Activated CD4-positive, CD25-positive, alpha-beta regulatory T cell treated with anti-CD3 and anti-CD28 coated beads, Interleukin-2, amount 50 U/mL, for 16 hours (primary cell): ENCODE data around the gene C16orf95.
"Not testable (repeated sequence)": the region's sequence is repeated elsewhere in the genome, so short reads cannot be mapped to it uniquely, and the experiment has no call there.

Experiments
- DNase-seq: peaks from one replicate; pipeline ENCODE4 v3.0.0-alpha.2; 2020; ENCODE audit warnings: low read depth, low spot score

Gene C16orf95

DNA sequence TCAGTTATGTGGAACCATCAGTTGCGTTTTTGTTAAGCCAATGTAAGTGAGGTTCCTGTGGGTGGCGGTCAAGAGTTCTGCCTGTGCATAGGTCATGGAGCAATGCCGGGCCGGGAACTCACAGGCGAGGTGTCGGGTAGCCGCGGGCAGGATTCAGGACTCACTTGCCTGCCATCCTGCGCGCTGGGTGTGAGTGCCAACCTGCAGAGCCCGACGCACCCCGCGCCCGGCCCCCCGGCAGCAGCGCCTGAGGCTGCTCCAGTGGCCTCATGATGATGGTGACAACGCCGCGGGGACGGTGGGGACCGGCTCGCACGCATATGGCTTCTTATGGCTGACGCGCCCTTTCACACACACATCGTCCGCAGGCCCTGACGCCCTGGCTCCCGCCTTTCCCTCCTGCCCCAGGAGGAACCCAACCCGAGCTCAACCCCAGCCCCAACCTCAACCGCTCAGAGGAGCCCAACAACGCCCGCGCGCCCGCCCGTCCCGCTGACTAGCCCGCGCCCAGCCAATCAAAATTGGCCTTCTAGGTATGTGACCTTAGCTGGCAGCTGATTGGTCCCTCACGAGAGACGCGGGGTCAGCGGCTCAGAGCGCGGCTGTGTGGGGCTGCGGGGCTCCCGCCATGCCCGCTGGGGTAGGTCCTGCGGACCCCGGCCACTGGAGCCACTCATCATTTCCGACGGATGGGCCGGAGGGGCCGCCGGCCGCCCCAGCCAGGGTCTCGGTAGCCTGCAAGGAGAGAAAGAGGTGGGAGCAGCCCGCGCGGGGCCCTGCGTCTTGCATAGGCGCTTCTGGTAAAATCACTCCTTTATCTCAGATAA is at the start of gene C16orf95:
Gene C16orf95 (minus strand): TSS at position 470 of the 827 bp plus-strand sequence. CDS start 150 bp downstream, at position 320.
- peak; percentile 93 for DNase-seq

DNA sequence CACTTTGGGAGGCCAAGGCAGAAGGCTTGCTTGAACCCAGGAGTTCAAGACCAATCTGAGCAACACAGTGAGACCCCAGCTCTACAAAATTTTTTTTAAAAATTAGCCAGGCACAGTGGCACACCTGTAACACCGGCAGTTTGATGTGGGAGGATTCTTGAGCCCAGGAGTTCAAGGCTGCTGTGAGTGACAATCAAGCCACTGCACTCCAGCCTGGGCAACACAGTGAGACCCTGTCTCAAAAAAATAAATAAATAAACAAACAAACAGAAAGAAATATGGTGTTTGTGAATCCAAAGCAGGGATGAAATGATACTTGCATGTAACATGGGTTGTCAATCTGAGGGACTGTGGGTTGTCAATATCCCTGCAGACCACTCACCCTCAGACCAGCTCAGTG is 49.7 kb upstream of the C16orf95 start:
- DNase-seq: no peak

- no peak for DNase-seq
Observed at GRCh38 chr16:87366288-87366687, 49.1 kb upstream of the C16orf95 start.

- no peak for DNase-seq
Observed at GRCh38 chr16:87365021-87365713, 48.0 kb upstream of the C16orf95 start.

DNA sequence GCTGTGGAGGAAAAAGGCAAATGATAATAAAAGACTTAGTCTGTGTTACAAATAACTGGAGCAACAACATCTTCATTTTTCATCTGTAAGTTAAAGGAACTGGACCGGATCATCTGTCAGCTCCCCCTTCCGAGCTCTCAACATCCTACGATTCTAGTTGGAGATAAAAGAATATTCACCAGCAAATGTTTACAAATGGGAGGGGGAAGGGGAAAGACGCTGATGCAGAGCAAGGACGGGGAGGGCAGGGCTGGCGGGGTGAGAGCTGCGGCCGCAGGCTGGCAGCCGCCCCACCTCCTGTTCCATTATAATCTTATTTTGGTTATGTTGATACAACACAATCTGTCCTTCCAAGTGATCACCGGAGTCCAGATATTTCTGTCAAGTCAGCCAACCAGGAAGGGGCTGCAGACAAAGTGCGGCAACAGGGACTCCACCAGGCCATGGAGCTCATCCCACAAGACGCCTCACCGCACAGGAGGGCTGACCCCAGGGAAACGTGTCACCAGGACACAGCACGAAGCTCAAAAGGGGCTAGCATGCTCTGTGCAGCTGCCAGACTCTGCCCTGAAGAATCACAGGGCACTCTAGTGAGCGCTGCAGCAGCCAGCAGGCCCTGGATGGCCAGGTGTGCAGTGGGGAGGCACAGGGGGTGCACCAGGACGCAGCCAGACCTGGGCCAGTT is 46.7 kb upstream of the C16orf95 start:
- DNase-seq: no peak

- not testable (repeated sequence) for DNase-seq
Observed at GRCh38 chr16:87362828-87363559, 45.8 kb upstream of the C16orf95 start.

GRCh38 chr16:87361916-87362619 is 44.9 kb upstream of the C16orf95 start:
- DNase-seq: no peak

DNA sequence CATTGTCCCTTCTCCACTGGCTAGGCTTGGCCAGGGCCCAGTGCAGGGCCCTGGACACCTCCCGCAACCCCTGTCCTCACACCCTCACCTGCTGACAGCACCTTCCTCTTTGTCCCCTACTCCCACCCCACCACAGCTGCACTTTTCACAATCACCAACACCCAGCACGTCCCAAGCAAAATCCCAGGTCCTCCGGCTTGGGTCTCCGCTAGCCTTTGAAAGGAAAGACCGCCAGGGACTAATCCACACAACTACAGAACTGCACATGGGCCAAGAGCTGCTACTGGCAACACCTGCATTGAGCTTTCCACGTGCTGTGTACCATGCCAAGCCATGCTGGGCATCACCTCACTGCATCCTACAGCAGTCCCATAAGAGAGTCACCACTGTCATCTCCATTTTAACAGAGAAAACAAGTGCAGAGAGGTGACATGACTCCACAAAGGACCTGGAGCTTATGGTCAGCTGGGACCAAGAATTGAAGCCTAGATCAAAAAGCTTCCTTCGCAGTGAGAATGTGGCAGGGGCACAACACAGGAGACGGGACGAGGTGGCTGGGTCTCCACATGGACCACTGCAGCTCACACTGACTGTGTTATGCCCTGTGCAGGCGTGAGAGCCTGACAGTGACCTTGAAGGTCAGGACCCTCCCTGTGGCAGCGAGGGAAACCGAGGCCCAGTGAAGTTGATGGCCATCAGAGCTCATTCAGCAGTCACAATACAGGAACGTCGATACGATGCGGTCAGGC is 43.8 kb upstream of the C16orf95 start:
- no peak for DNase-seq

DNA sequence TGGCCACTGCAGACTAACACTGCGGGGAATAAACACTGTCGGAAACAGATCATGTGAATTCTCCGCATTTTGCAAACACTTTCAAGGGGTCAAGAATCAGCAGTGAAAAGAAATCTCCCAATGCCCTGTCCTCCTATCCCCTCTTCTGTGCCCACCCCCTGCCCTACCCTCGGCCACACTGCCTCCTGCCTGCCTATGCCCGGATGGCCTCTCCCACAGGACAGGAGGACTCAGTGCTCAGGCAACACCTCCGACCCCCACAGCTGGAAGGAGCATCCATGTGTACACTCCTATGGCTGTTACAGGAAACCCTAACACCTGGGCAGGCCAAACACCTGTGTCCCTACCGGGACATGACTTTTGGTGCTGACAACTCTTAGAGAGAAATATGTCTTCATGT is 41.9 kb upstream of the C16orf95 start:
- no peak for DNase-seq

GRCh38 chr16:87358696-87359095 is 41.5 kb upstream of the C16orf95 start:
- DNase-seq: no peak

DNA sequence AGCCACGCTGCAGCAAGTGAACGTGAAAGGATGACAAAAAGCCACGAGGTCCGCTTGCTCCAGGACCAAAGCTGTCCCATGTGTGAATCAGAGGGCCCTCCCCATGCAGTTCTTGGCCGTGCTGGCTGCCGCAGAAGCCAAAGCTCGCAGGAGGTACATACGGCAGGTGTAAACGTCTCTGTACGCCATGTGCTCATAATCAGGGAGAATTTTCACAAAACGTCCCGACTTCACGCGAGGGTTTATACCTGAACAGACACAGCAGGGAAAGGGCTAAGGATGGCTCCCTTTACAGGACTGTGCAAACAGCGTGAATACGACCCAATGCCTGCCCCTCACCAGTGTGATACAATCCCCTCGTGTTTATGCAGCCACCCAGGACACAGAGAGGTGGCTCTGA is 41.1 kb upstream of the C16orf95 start:
- no peak for DNase-seq

GRCh38 chr16:87356491-87356853 is 39.3 kb upstream of the C16orf95 start:
- DNase-seq: no peak

- no peak for DNase-seq
Observed at GRCh38 chr16:87353613-87354012, 36.4 kb upstream of the C16orf95 start.

DNA sequence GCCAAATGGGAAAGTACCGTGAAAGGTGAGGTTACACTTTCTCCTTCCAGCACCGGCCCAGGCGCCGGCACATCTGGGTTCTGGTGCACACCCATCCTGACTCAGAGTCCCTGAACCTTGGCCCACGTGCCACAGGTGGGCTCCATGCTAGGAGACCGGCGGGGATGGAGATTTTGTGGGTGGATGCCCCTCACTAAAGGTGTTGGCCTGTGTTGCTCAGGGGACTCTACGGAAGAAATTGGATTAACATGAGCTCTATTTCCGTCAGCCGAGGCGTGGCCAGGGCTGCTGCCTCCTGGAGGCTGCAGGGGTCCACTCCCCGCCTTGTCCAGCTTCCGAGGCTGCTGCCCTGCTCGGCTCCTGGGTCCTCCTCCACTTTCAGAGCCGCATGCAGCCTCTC is 35.6 kb upstream of the C16orf95 start:
- DNase-seq: no peak

DNA sequence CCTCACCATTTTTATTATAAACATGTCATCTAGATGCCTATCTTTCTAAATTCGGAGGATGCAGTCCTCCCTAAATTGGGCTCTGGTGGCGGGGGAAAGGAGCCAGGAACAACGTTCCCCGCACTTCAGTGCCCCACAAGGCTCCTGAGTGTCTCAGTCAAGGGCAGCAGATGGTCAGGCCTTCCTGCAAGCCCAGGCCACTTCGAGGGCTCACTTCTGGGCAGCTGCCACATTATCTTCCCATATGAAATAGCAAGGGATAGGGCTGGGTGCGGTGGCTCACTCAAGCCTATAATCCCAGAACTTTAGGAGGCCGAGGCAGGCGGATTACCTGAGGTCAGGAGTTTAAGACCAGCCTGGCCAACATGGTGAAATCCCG is 34.1 kb upstream of the C16orf95 start:
- DNase-seq: no peak

DNA sequence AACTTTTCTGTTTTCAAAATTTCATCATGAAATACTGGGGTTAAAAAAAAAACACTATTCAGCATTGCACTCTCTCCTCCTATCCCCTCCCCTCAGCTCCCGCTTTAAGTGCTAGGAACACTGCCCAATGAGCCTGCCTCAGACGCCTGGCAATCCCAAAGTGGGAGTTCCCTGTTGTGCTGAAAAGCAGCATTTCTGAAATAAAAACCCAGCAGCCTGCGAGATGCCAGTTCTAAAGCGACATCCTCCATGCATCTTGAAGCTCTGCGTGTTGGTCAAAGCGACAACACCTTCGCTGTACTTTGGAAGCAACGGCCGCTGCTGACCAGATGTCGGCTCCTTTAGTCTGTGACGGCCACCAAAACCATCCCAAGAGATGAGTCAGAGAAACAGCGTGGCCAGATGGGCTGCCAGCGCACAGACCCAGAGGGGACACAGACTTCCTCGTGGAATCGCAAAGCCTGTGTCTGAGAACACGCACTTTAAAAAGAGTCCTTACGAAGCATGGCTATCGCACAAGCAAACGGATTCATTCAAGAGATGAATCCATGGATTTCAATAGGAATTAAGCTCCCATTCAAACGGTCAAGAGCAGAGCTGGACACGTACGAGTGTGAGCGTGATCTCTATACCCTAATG is 33.6 kb upstream of the C16orf95 start:
- no peak for DNase-seq

- DNase-seq: no peak
Observed at GRCh38 chr16:87350031-87350430, 32.8 kb upstream of the C16orf95 start.

DNA sequence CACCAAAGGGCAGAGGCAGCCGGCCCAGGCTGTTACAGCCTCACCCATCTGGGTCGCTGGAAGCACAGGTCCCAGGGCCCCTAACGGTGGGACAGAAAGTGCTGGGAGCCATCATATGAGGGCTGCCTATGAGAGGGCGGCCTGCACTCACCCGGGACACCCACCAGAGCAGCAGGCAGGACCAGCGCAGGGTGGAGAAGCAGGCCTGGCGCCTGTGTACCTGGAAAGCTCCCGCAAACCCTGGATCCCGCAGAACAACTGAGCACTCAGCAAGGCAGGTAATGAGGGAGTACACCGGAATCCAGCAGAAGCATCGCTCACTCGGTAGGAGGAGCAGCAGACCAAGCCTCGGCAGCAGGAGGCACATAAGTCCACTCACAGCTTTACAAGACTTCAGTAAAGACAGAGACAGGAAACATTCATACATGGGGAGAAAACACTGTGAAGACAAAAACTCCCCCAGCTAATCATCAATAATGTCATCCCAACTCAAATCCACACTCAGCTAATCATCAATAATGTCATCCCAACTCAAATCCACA is 31.5 kb upstream of the C16orf95 start:
- DNase-seq: no peak

GRCh38 chr16:87347932-87348615 is 30.9 kb upstream of the C16orf95 start:
- no peak for DNase-seq
